Left ventricle myocardium inferior (tissue), 1 donor: Measurements from ENCODE around the gene TSSK3. TPM values are rescaled to one million over a fixed set of nuclear protein-coding genes. Genes with fewer than 3 reads are reported as not detected.

ENCODE experiments used
- DNase-seq: peaks from one replicate; pipeline ENCODE4 v3.0.0-alpha.2; 2020
- H3K27ac ChIP-seq: fragments of 200-600 bp; replicated peaks from 2 replicates; pipeline ENCODE4 v1.8.0; 2021
- H3K27me3 ChIP-seq: fragments of 200-600 bp; 2 replicates; pipeline ENCODE4 v1.8.0; 2021; ENCODE audit warnings: low read depth
- H3K36me3 ChIP-seq: fragments of 200-600 bp; 2 replicates; pipeline ENCODE4 v1.8.0; 2021
- H3K4me1 ChIP-seq: fragments of 200-600 bp; 2 replicates; pipeline ENCODE4 v1.8.0; 2021
- H3K4me3 ChIP-seq: fragments of 200-600 bp; 2 replicates; pipeline ENCODE4 v1.8.0; 2021; ENCODE audit warnings: mild to moderate bottlenecking, moderate library complexity
- H3K9me3 ChIP-seq: fragments of 200-600 bp; replicated peaks from 2 replicates; pipeline ENCODE4 v1.8.0; 2021
- intact Hi-C: fragments of 100-400 bp; cut with micrococcal nuclease; formaldehyde crosslinking; loops from one replicate; pipeline ENCODE4 v1.11.0; 2022
- total RNA-seq: library from RNA; stranded (reverse); fragmentation: NEBNext Ultra II Directional; extraction: Animal tissue kit (Norgen Biotek cat#: 25700); gene quantifications from one replicate; pipeline ENCODE4 v1.2.1, GENCODE V29; 2021
- TF ChIP-seq, protein P1 (sequence below): fragments of 200-600 bp; IDR thresholded peaks from 2 replicates; pipeline ENCODE4 v1.8.0; 2021; ENCODE audit warnings: antibody characterized with exemption, mild to moderate bottlenecking, borderline replicate concordance
- donor health status: DM: no; HTN: yes; CAD: no; lungs with severe emphysema.

TSSK3 gene
- total RNA-seq, 1 donor from 2014 or later: 2.1 TPM

DNA sequence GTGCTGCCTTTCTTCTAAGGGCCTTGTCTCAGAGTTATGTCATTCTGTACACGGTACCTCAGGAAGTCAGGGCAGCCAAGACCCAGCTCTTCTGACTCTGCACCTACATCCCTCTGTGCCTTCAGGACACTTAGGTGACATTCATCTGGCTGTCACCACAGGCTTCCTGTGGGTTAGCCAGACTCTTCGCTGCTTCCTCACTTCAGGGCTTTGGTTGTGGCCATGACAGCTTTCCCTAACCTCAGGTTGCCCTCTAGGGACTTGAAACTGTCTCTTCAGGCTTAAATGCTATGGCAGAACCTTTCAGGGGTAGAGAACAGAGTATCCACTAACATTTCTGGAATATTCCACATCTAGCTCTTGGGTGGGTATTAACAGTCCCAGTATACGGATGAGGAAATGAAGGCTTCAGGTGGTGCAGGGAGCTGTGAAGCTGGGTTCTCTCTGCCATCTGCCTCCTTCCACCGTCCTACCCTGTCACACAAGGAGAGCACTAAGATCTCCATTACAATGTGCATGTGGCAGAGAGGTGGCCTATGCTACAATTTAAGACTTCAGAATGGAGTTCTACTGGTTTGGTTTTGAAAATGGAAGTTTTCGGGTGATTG is 9.9 kb downstream of the TSSK3 start:
- no peak overlapping the region for H3K4me3 ChIP-seq
- no peaks in the 10 kb centered on the region for H3K9me3 ChIP-seq
- no peaks in the 10 kb centered on the region for H3K4me1 ChIP-seq
- intact Hi-C loops: no loop called here
- H3K27me3 ChIP-seq: no peaks in the 10 kb centered on the region
- H3K36me3 ChIP-seq: peaks cover 94% of the 10 kb centered on the region
- TF ChIP-seq, protein P1, sequence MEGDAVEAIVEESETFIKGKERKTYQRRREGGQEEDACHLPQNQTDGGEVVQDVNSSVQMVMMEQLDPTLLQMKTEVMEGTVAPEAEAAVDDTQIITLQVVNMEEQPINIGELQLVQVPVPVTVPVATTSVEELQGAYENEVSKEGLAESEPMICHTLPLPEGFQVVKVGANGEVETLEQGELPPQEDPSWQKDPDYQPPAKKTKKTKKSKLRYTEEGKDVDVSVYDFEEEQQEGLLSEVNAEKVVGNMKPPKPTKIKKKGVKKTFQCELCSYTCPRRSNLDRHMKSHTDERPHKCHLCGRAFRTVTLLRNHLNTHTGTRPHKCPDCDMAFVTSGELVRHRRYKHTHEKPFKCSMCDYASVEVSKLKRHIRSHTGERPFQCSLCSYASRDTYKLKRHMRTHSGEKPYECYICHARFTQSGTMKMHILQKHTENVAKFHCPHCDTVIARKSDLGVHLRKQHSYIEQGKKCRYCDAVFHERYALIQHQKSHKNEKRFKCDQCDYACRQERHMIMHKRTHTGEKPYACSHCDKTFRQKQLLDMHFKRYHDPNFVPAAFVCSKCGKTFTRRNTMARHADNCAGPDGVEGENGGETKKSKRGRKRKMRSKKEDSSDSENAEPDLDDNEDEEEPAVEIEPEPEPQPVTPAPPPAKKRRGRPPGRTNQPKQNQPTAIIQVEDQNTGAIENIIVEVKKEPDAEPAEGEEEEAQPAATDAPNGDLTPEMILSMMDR: no peak
- DNase-seq: no peak
- no peak overlapping the region for H3K27ac ChIP-seq

DNA sequence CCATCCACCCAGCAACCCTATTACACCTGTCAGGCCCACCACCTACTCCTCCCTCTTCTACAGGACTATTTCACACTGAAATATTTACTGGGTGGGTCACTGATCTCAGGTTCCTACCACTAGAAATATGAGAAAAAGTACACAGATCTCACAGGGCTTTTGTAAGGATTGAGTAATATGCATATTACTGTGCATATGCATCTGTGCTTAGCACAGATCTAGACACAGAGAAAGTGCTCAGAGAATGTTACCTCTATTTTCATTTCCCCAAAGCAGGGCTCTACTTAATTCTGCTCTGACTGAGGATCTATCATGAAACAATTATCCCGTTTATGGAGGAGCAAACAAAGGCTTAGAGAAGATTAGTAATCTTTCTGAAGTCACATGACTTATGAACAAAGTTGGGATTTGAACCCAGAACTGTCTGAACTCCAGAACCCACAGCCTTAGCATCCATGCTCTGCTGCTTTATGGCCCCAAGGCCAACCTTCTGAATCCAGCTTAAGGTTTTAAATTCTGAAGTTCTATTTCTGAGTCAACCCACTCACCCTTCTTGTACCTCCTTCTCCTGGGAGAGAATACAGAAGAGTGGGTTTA is 11.8 kb downstream of the TSSK3 start:
- DNase-seq: no peak
- peaks cover 94% of the 10 kb centered on the region for H3K36me3 ChIP-seq
- no peak overlapping the region for H3K27ac ChIP-seq
- TF ChIP-seq, protein P1: no peak
- H3K27me3 ChIP-seq: no peaks in the 10 kb centered on the region
- no peaks in the 10 kb centered on the region for H3K9me3 ChIP-seq
- intact Hi-C loops: no loop called here
- H3K4me3 ChIP-seq: no peak overlapping the region
- no peaks in the 10 kb centered on the region for H3K4me1 ChIP-seq

DNA sequence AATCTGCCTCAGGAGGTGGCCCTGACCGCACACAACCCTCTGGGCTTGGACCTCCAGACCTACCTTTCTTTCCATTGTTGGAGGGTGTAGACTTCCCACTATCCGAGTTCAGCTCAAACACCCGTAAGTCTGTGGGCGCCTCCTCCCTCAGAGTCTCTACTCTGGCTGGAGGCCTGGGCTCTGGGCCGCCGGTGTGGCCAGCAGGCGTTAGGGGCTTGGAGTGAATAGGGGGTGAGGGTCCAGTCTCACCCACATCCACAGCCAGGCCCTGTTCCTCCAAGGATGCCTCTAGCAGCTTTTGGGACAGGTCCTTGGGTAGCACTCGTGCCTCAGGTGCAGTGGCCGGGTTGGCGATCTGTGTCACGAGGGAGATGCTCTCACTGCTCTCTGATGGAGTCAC is 13.9 kb downstream of the TSSK3 start:
- no peak for DNase-seq
- Histone ChIP-seq H3K9me3 (no peaks in the 10 kb centered on the region), H3K4me1 (no peaks in the 10 kb centered on the region), H3K4me3 (no peak overlapping the region), H3K27ac (no peak overlapping the region), H3K27me3 (no peaks in the 10 kb centered on the region), H3K36me3 (peaks cover 99% of the 10 kb centered on the region)
- intact Hi-C loops: no loop called here
- TF ChIP-seq, protein P1: no peak

DNA sequence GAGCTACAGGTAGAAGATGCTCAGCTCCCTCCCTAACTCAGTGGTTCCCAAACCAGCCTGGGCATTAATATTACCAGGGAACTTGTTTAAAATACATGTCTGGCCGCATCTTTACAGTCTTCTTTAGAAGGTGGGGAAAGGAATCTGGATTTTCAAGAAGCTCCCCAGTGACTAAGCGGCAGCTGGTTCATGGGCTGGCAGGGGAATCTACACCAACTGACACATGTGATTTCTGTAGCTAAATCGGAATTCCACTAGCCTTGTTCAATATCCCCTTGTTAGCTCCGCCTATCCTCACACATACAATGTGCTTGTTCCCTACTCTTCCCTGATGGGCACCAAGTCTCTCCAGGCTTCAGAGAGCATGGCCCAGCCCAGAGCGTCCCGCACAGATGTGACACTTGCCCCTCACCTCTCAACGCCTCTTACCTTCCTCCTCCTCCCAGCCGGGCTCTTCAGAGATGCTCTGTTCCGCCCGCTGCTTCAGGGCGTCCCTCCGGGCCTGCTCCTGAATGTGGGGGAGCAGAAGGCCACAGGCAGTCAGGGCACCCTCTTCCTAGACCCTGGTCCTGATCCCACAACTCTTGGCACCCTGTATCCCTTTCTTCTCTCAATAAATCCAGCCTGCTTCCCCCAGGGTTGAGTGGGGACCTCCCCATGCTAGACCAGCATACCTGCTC is 15.3 kb downstream of the TSSK3 start:
- Histone ChIP-seq H3K9me3 (no peaks in the 10 kb centered on the region), H3K4me1 (no peaks in the 10 kb centered on the region), H3K4me3 (no peak overlapping the region), H3K36me3 (peaks cover 100% of the 10 kb centered on the region), H3K27me3 (no peaks in the 10 kb centered on the region), H3K27ac (no peak overlapping the region)
- intact Hi-C loops: no loop called here
- no peak for DNase-seq
- TF ChIP-seq, protein P1: no peak

DNA sequence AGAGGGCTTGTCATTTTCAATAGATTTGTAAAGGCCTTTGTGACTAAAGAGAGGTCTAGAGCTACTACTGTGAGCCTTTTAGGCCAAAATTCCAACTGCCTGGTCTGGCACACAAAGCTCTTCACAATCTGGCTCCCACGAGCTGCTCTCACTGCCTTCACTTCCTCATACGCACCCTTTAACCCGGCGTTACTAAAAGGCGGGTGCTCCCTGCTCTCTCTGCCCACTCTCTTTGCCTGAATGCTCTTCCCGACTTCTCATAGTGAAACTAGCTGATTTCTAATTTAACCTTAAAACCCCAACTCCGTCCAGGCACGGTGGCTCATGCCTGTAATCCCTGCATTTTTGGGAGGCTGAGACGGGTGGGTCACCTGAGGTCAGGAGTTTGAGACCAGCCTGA is 17.7 kb downstream of the TSSK3 start:
- H3K9me3 ChIP-seq: no peaks in the 10 kb centered on the region
- H3K36me3 ChIP-seq: peaks cover 100% of the 10 kb centered on the region
- H3K4me1 ChIP-seq: no peaks in the 10 kb centered on the region
- H3K4me3 ChIP-seq: no peak overlapping the region
- DNase-seq: no peak
- H3K27ac ChIP-seq: no peak overlapping the region
- H3K27me3 ChIP-seq: no peaks in the 10 kb centered on the region
- intact Hi-C loops: no loop called here
- TF ChIP-seq, protein P1: no peak
